H1 (cell line): ENCODE measurements around the gene IRX4. TPM values are rescaled to one million over a fixed set of nuclear protein-coding genes. Genes with fewer than 3 reads are reported as not detected.
A peak's percentile ranks its signal among the peaks of the same experiment; 100 is the strongest.

ENCODE experiments used
- BRCA1 ChIP-seq: IDR thresholded peaks from 2 replicates; pipeline ENCODE4 v1.6.1; 2012; ENCODE audit warnings: low read depth, low read length, improper control_type of control experiment
- KDM4A ChIP-seq: IDR thresholded peaks from one replicate; pipeline ENCODE4 v1.7.1; 2012; ENCODE audit warnings: low read depth, mild to moderate bottlenecking, moderate library complexity, low read length, inconsistent platforms; ENCODE audit not compliant: severe bottlenecking
- PHF8 ChIP-seq: fragments of 200-600 bp; sonication (generic); conservative IDR thresholded peaks from 2 replicates; pipeline ENCODE4 v1.7.1; 2012; ENCODE audit warnings: low read depth, mild to moderate bottlenecking, inconsistent platforms, low read length, moderate library complexity
- TBP ChIP-seq: IDR thresholded peaks from 2 replicates; pipeline ENCODE4 v1.6.1; 2011; ENCODE audit warnings: low read depth, low read length, improper control_type of control experiment
- polyA plus RNA-seq, 7 experiments: library from polyadenylated mRNA; depleted of rRNA in 3 of 7; stranded (reverse) in 5 of 7; unstranded in 2 of 7; fragments of >200 nt in 5 of 7; fragments of 200-250 nt in 2 of 7; gene quantifications; 1 replicate in 5 of 7; 2 replicates in 1 of 7; 4 replicates in 1 of 7; pipeline versions ENCODE4 v1.2.1 to v1.2.3, GENCODE V29; 2011 to 2013; ENCODE audit warnings: missing spikeins in 2 of 7, mixed read lengths in 2 of 7
- total RNA-seq: library from RNA; stranded (reverse); fragmentation: NEBNext Ultra II Directional; extraction: Animal tissue kit (Norgen Biotek cat#: 25700); gene quantifications from 2 replicates; pipeline ENCODE4 v1.2.1, GENCODE V29; 2021

The IRX4 gene
- total and polyA plus RNA-seq, 2 of the 8 experiments (the other 6 are each of a cell fraction or from before 2014, with no cell fraction given): 0.45 to 1.2 TPM

GRCh38 chr5:1827886-1828397, 54.8 kb downstream of the IRX4 start (continued):
- TF ChIP-seq KDM4A (peak; percentile 7), TBP (no peak), PHF8 (no peak), BRCA1 (no peak)

Other genes starting within 250 kb of the IRX4 start
- gene MRPL36, start 83.1 kb downstream of the IRX4 start, total RNA-seq: 56.3 and 66.3 TPM in 2 replicates
- gene MRPL36, start 83.1 kb downstream of the IRX4 start, polyA plus RNA-seq (2011; rRNA removed): 81.5 and 85.5 TPM in 2 replicates
- 72.7 and 77.1 TPM in 2 replicates for gene NDUFS6, start 81.5 kb downstream of the IRX4 start, total RNA-seq
- 191 and 302 TPM in 2 replicates for gene NDUFS6, start 81.5 kb downstream of the IRX4 start, polyA plus RNA-seq (2011; rRNA removed)